IMR-90 (cell line): ENCODE data around the gene FMO5. TPM values are rescaled to one million over a fixed set of nuclear protein-coding genes. Genes with fewer than 3 reads are reported as not detected.
A peak's percentile ranks its signal among the peaks of the same experiment; 100 is the strongest.

Source experiments
- ATAC-seq: fragments of 200-7000 bp; cut with Tn5 transposase; 2 replicates; pipeline ENCODE4 v1.9.1; 2020; ENCODE audit warnings: low read depth, mild to moderate bottlenecking, moderate library complexity
- BruUV-seq: library from RNA; stranded (reverse); fragments of 400-500 nt; replicated peaks from 2 replicates; lab custom pipeline; 2021; lab: Mats Ljungman, UMichigan
- CTCF ChIA-PET: fragments of 300-600 bp; formaldehyde crosslinking; extraction: SDS; loops from one replicate; lab custom pipeline; 2021; ENCODE audit warnings: antibody characterized with exemption; lab: Yijun Ruan, JAX
- POLR2A ChIA-PET: fragments of 300-600 bp; sonication (Branson Sonifier 250); formaldehyde crosslinking; loops from one replicate; lab custom pipeline; 2022; ENCODE audit warnings: antibody characterized with exemption; ENCODE audit not compliant: unreplicated experiment; lab: Charles Lee
- DNase-seq: peaks from one replicate; pipeline ENCODE4 v3.0.0; 2013
- H2AFZ ChIP-seq: replicated peaks from 2 replicates; pipeline ENCODE3; 2013; ENCODE audit warnings: low read length, mild to moderate bottlenecking; ENCODE audit not compliant: poor library complexity
- H2AK5ac ChIP-seq: 2 replicates; pipeline ENCODE4 v1.6.1; 2013; ENCODE audit warnings: low read depth, low read length, inconsistent platforms
- H2AK9ac ChIP-seq: replicated peaks from 2 replicates; pipeline ENCODE3; 2013; ENCODE audit warnings: mild to moderate bottlenecking, low read depth, low read length, moderate library complexity; ENCODE audit not compliant: poor library complexity
- H2BK120ac ChIP-seq: 2 replicates; pipeline ENCODE4 v1.6.1; 2013; ENCODE audit warnings: low read depth, low read length, inconsistent platforms
- H2BK15ac ChIP-seq: 3 replicates; pipeline ENCODE4 v1.6.1; 2013; ENCODE audit warnings: low read depth, low read length, inconsistent platforms
- H2BK20ac ChIP-seq: 2 replicates; pipeline ENCODE4 v1.6.1; 2013; ENCODE audit warnings: low read depth, mild to moderate bottlenecking, inconsistent platforms, low read length, moderate library complexity
- H2BK5ac ChIP-seq: 2 replicates; pipeline ENCODE4 v1.6.1; 2013; ENCODE audit warnings: mild to moderate bottlenecking, low read depth, low read length, inconsistent platforms; ENCODE audit not compliant: poor library complexity, severe bottlenecking
- H3K14ac ChIP-seq: replicated peaks from 2 replicates; pipeline ENCODE4 v1.6.1; 2013; ENCODE audit warnings: low read depth, low read length, inconsistent platforms
- H3K18ac ChIP-seq: 2 replicates; pipeline ENCODE4 v1.6.1; 2013; ENCODE audit warnings: low read depth, low read length, control low read depth
- H3K23ac ChIP-seq: 2 replicates; pipeline ENCODE4 v1.6.1; 2013; ENCODE audit warnings: low read depth, low read length, inconsistent platforms
- H3K27ac ChIP-seq: 2 replicates; pipeline ENCODE4 v1.5.1; 2013; ENCODE audit warnings: mild to moderate bottlenecking, control low read depth, low read length; ENCODE audit not compliant: insufficient read depth
- H3K27me3 ChIP-seq: 2 replicates; pipeline ENCODE4 v1.6.1; 2013; ENCODE audit warnings: low read length; ENCODE audit not compliant: control insufficient read depth, insufficient read depth
- H3K36me3 ChIP-seq: 2 replicates; pipeline ENCODE4 v1.6.1; 2013; ENCODE audit warnings: low read length, mixed read lengths; ENCODE audit not compliant: control insufficient read depth, insufficient read depth
- H3K4ac ChIP-seq: 2 replicates; pipeline ENCODE4 v1.6.1; 2013; ENCODE audit warnings: low read depth, low read length, inconsistent platforms
- H3K4me1 ChIP-seq: 2 replicates; pipeline ENCODE4 v1.6.1; 2013; ENCODE audit warnings: low read length, mixed read lengths; ENCODE audit not compliant: control insufficient read depth, insufficient read depth
- H3K4me2 ChIP-seq: 2 replicates; pipeline ENCODE4 v1.6.1; 2013; ENCODE audit warnings: low read depth, mild to moderate bottlenecking, control low read depth, low read length, moderate library complexity
- H3K4me3 ChIP-seq: 2 replicates; pipeline ENCODE4 v1.5.1; 2013; ENCODE audit warnings: low read depth, mild to moderate bottlenecking, control low read depth, low read length, moderate library complexity; ENCODE audit not compliant: insufficient read depth
- H3K56ac ChIP-seq: 2 replicates; pipeline ENCODE4 v1.6.1; 2013; ENCODE audit warnings: low read length, inconsistent platforms; ENCODE audit not compliant: insufficient read depth; ENCODE audit errors: extremely low read depth
- H3K79me1 ChIP-seq, 2 experiments: 2 replicates each; pipeline ENCODE4 v1.6.1; 2013; ENCODE audit warnings: low read length in 2 of 2, inconsistent platforms in 1 of 2, low read depth in 1 of 2
- H3K9ac ChIP-seq: 2 replicates; pipeline ENCODE4 v1.6.1; 2013; ENCODE audit warnings: low read depth, low read length, control low read depth
- H3K9me1 ChIP-seq: 2 replicates; pipeline ENCODE4 v1.6.1; 2013; ENCODE audit warnings: low read length, inconsistent platforms; ENCODE audit not compliant: insufficient read depth
- H3K9me3 ChIP-seq: 2 replicates; pipeline ENCODE4 v1.6.1; 2013; ENCODE audit warnings: low read length; ENCODE audit not compliant: control insufficient read depth, insufficient read depth
- H4K20me1 ChIP-seq: 2 replicates; pipeline ENCODE4 v1.6.1; 2013; ENCODE audit warnings: low read length, inconsistent platforms; ENCODE audit not compliant: insufficient read depth
- H4K5ac ChIP-seq: 2 replicates; pipeline ENCODE4 v1.6.1; 2013; ENCODE audit warnings: mild to moderate bottlenecking, low read depth, low read length, control low read depth
- H4K8ac ChIP-seq, 2 experiments: 2 replicates each; pipeline ENCODE4 v1.6.1; 2013; ENCODE audit warnings: low read depth in 2 of 2, low read length in 2 of 2, control low read depth in 1 of 2, inconsistent platforms in 1 of 2
- H4K91ac ChIP-seq: 2 replicates; pipeline ENCODE4 v1.6.1; 2013; ENCODE audit warnings: low read depth, low read length, inconsistent platforms; ENCODE audit not compliant: insufficient read depth
- BHLHE40 ChIP-seq: fragments of 150-350 bp; IDR thresholded peaks from 2 replicates; pipeline ENCODE4 v1.6.1; 2016; ENCODE audit warnings: mild to moderate bottlenecking, low read depth, low read length
- CEBPB ChIP-seq: IDR thresholded peaks from 2 replicates; pipeline ENCODE4 v1.6.1; 2012; ENCODE audit warnings: low read depth, low read length, improper control_type of control experiment
- CHD1 ChIP-seq: IDR thresholded peaks from 2 replicates; pipeline ENCODE4 v1.6.1; 2012; ENCODE audit warnings: low read depth, low read length, improper control_type of control experiment
- CTCF ChIP-seq: conservative IDR thresholded peaks from 2 replicates; pipeline ENCODE4 v1.5.1; 2012; ENCODE audit warnings: mild to moderate bottlenecking, low read depth, low read length, improper control_type of control experiment
- ELK1 ChIP-seq: fragments of 150-350 bp; IDR thresholded peaks from 2 replicates; pipeline ENCODE4 v1.6.1; 2016; ENCODE audit warnings: low read depth, mild to moderate bottlenecking, low read length, moderate library complexity, borderline replicate concordance
- MXI1 ChIP-seq: IDR thresholded peaks from 2 replicates; pipeline ENCODE4 v1.6.1; 2012; ENCODE audit warnings: low read depth, mild to moderate bottlenecking, low read length, moderate library complexity, borderline replicate concordance
- NFE2L2 ChIP-seq: fragments of 150-350 bp; IDR thresholded peaks from 2 replicates; pipeline ENCODE4 v1.6.1; 2016; ENCODE audit warnings: low read depth, mild to moderate bottlenecking, low read length
- POLR2A ChIP-seq: IDR thresholded peaks from 2 replicates; pipeline ENCODE4 v1.6.1; 2012; ENCODE audit warnings: mild to moderate bottlenecking, low read depth, low read length
- RAD21 ChIP-seq: IDR thresholded peaks from 2 replicates; pipeline ENCODE4 v1.6.1; 2012; ENCODE audit warnings: low read length, improper control_type of control experiment
- RFX5 ChIP-seq: IDR thresholded peaks from 2 replicates; pipeline ENCODE4 v1.8.0; 2012; ENCODE audit warnings: low read depth, mild to moderate bottlenecking, low read length, moderate library complexity
- SMC3 ChIP-seq: fragments of 150-350 bp; IDR thresholded peaks from 2 replicates; pipeline ENCODE4 v1.6.1; 2016; ENCODE audit warnings: low read depth, mild to moderate bottlenecking, antibody characterized with exemption, low read length, moderate library complexity
- USF2 ChIP-seq: fragments of 150-350 bp; IDR thresholded peaks from 2 replicates; pipeline ENCODE4 v1.6.1; 2017; ENCODE audit warnings: mild to moderate bottlenecking, antibody characterized with exemption, low read length, low read depth
- WGBS, 2 experiments: methylation state at CpG; one replicate each; pipeline versions ENCODE4 v1.1.5 to v1.1.7; 2013; ENCODE audit warnings: missing lambda C conversion rate in 2 of 2; ENCODE audit not compliant: insufficient read length in 1 of 2; ENCODE audit errors: extremely low coverage in 2 of 2; 5-methylcytosine and 5-hydroxymethylcytosine counted together
- dilution Hi-C: fragments of 300-500 bp; cut with HindIII; formaldehyde crosslinking; loops from one replicate; pipeline ENCODE4 v1.14.3; 2018; ENCODE audit warnings: low sequenced_read_pairs; ENCODE audit not compliant: unreplicated experiment
- in situ Hi-C: fragments of 300-500 bp; cut with MboI; formaldehyde crosslinking; loops from 3 replicates; pipeline ENCODE4 v1.14.3; 2019; ENCODE audit warnings: low sequenced_read_pairs, inconsistent platforms, mixed read lengths
- intact Hi-C: fragments of 100-400 bp; cut with micrococcal nuclease; formaldehyde crosslinking; loops from 2 replicates; pipeline ENCODE4 v1.10.0; 2022
- polyA plus RNA-seq, 3 experiments: library from polyadenylated mRNA; depleted of rRNA; stranded (reverse); fragments of >200 nt; gene quantifications; 2 replicates each; pipeline ENCODE4 v1.2.3, GENCODE V29; 2012; ENCODE audit warnings: low replicate concordance in 1 of 3
- total RNA-seq: library from RNA; depleted of rRNA; stranded (reverse); fragments of >200 nt; gene quantifications from 2 replicates; pipeline ENCODE4 v1.2.3, GENCODE V29; 2012

FMO5 gene
- total and polyA plus RNA-seq, 2 of the 4 experiments (the other 2 are of a cell fraction) = 0.36 to 0.51 TPM

DNA sequence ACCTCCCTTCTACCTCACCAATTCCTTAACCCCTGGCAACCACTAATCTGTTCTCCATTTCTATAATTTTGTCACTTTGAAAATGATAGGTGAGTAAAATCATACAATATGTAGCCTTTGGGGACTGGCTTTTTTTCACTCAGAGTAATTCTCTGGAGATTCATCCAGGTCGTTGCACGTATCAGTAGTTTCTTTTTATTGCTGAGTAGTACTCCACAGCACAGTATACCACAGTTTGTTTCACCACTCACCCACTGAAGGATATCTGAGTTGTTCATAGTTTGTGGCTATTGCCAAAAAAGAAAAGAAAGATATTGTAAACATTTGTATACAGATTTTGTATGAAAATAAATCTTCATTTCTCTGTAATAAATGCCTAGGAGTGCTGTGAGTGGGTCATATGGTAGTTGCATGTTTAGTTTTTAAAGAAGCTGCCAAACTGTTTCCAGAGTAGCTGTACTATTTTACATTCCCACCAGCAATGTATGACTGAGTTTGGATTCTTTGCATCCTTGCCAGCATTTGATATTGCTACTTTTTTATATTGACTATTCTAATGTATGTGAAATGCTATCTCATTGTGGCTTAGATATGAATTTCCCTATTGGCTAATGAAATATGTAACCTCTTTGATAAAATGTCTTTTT, 21.0 kb upstream of the FMO5 start:
- Histone ChIP-seq H2AK5ac (no peak overlapping the region), H3K4me3 (no peak overlapping the region), H3K27me3 (no peaks in the 10 kb centered on the region), H3K9ac (no peak overlapping the region), H4K20me1 (peaks cover 41% of the 10 kb centered on the region), H2BK15ac (no peak overlapping the region), H3K14ac (no peak overlapping the region; the same call in 1 of the 2 replicates), H3K4ac (no peak overlapping the region), H3K4me2 (no peak overlapping the region), H2BK5ac (peak overlapping the region; percentile 17), H3K23ac (peak overlapping the region; percentile 15; the same call in 1 of the 2 replicates), H3K79me1 (peaks cover 10 to 42% of the 10 kb centered on the region in 2 experiments; a peak in 3 of 4 replicates), H4K5ac (no peak overlapping the region), H3K4me1 (peaks cover 7% of the 10 kb centered on the region), H3K9me3 (no peaks in the 10 kb centered on the region), H2BK120ac (no peak overlapping the region), H2BK20ac (no peak overlapping the region), H4K91ac (no peak overlapping the region), H3K27ac (no peak overlapping the region), H3K18ac (no peak overlapping the region), H3K56ac (no peak overlapping the region), H3K9me1 (peaks cover 11% of the 10 kb centered on the region), H2AFZ (no peak overlapping the region), H4K8ac (no peak overlapping the region), H2AK9ac (no peak overlapping the region), H3K36me3 (no peaks in the 10 kb centered on the region)
- ATAC-seq (no peak), DNase-seq (peak; percentile 50)
- CTCF ChIA-PET = no interaction called here
- TF ChIP-seq CHD1 (no peak), CEBPB (no peak), RAD21 (no peak), CTCF (no peak), MXI1 (no peak), SMC3 (no peak), RFX5 (no peak), BHLHE40 (no peak), NFE2L2 (no peak), USF2 (no peak), ELK1 (no peak), POLR2A (no peak)
- in situ Hi-C loops (loop anchor here (5.0 kb wide), 1 partner anchor 74 kb away; the partner anchor contains the start of gene PRKAB2), dilution Hi-C loops (no loop called here), intact Hi-C loops (no loop called here)
- no CpG with 5 or more reads among the region's 2 CpGs for WGBS, 2 experiments
- POLR2A ChIA-PET = no interaction called here
- BruUV-seq = no TSS peak
